CD14-positive monocyte (primary cell): ENCODE data around the gene DCLK1. TPM values are rescaled to one million over a fixed set of nuclear protein-coding genes. Genes with fewer than 3 reads are reported as not detected.

ENCODE experiments used
- DNase-seq, 3 donors: peaks; one replicate each; pipeline ENCODE4 v3.0.0-alpha.2; 2011 to 2022
- H2AFZ ChIP-seq: 2 replicates; pipeline ENCODE4 v1.6.0; 2012; ENCODE audit warnings: mild to moderate bottlenecking, low read depth, low read length, inconsistent platforms; ENCODE audit not compliant: insufficient read depth, poor library complexity, severe bottlenecking
- H3K27ac ChIP-seq, 2 donors: 1 replicate in 1 of 2; 2 replicates in 1 of 2; pipeline ENCODE4 v1.5.1; 2012 to 2013; ENCODE audit warnings: low read length in 2 of 2, control low read depth in 1 of 2, inconsistent platforms in 1 of 2, low read depth in 1 of 2, mild to moderate bottlenecking in 1 of 2
- H3K27me3 ChIP-seq, 2 donors: one replicate each; pipeline versions ENCODE4 v1.6.0 to v1.6.1; 2011 to 2013; ENCODE audit warnings: low read length in 2 of 2; ENCODE audit not compliant: control insufficient read depth in 2 of 2, insufficient read depth in 2 of 2
- H3K36me3 ChIP-seq, 2 donors: replicated peaks in 1 of 2; 1 replicate in 1 of 2; 2 replicates in 1 of 2; pipeline versions ENCODE4 v1.5.1 to v1.6.1; 2012 to 2013; ENCODE audit warnings: low read length in 2 of 2, control low read depth in 1 of 2, inconsistent platforms in 1 of 2, mild to moderate bottlenecking in 1 of 2; ENCODE audit not compliant: insufficient read depth in 2 of 2, control insufficient read depth in 1 of 2
- H3K4me1 ChIP-seq, 2 donors: 1 replicate in 1 of 2; 2 replicates in 1 of 2; pipeline versions ENCODE4 v1.5.1 to v1.6.1; 2012 to 2013; ENCODE audit warnings: low read length in 2 of 2, control low read depth in 1 of 2, inconsistent platforms in 1 of 2, mild to moderate bottlenecking in 1 of 2, moderate library complexity in 1 of 2; ENCODE audit not compliant: insufficient read depth in 2 of 2, control insufficient read depth in 1 of 2
- H3K4me2 ChIP-seq: replicated peaks from 2 replicates; pipeline ENCODE3; 2012; ENCODE audit warnings: low read length, moderate library complexity, mild to moderate bottlenecking; ENCODE audit not compliant: poor library complexity, severe bottlenecking; ENCODE audit errors: extremely low read depth
- H3K4me3 ChIP-seq, 3 experiments: fragments of 200-600 bp in 1 of 3; sonication (generic) in 1 of 3; replicated peaks in 1 of 3; 1 replicate in 2 of 3; 2 replicates in 1 of 3; pipeline ENCODE4 v1.5.1; 2011 to 2013; ENCODE audit warnings: low read length in 3 of 3, mild to moderate bottlenecking in 3 of 3, control low read depth in 2 of 3, low read depth in 2 of 3, inconsistent platforms in 1 of 3, moderate library complexity in 1 of 3
- H3K79me2 ChIP-seq: 2 replicates; pipeline ENCODE4 v1.6.0; 2012; ENCODE audit warnings: mild to moderate bottlenecking, control low read depth, inconsistent platforms, low read length, moderate library complexity; ENCODE audit not compliant: insufficient read depth
- H3K9ac ChIP-seq: 2 replicates; pipeline ENCODE4 v1.6.0; 2017; ENCODE audit warnings: low read length, mild to moderate bottlenecking; ENCODE audit not compliant: insufficient read depth, poor library complexity, severe bottlenecking
- H3K9me3 ChIP-seq, 2 donors: replicated peaks in 1 of 2; 1 replicate in 1 of 2; 2 replicates in 1 of 2; pipeline versions ENCODE4 v1.5.1 to v1.6.1; 2012 to 2013; ENCODE audit warnings: low read length in 2 of 2, control low read depth in 1 of 2; ENCODE audit not compliant: control insufficient read depth in 1 of 2, insufficient read depth in 1 of 2
- H4K20me1 ChIP-seq: 2 replicates; pipeline ENCODE4 v1.6.0; 2012; ENCODE audit warnings: mild to moderate bottlenecking, low read length, control low read depth, moderate library complexity; ENCODE audit not compliant: insufficient read depth
- H3K27ac Mint-ChIP-seq, 7 donors: one replicate each; pipeline ENCODE4 v1.8.0; 2020; ENCODE audit warnings: mild to moderate bottlenecking in 7 of 7, mixed read lengths in 7 of 7, moderate library complexity in 6 of 7, inconsistent platforms in 2 of 7
- H3K27me3 Mint-ChIP-seq, 3 donors: one replicate each; pipeline ENCODE4 v1.8.0; 2021 to 2022; ENCODE audit warnings: low read depth in 3 of 3, mild to moderate bottlenecking in 3 of 3, mixed read lengths in 3 of 3, moderate library complexity in 3 of 3, inconsistent platforms in 1 of 3
- H3K36me3 Mint-ChIP-seq, 2 donors: one replicate each; pipeline ENCODE4 v1.8.0; 2020; ENCODE audit warnings: mixed read lengths in 2 of 2, inconsistent platforms in 1 of 2, mild to moderate bottlenecking in 1 of 2
- H3K4me1 Mint-ChIP-seq: one replicate; pipeline ENCODE4 v1.8.0; 2020; ENCODE audit warnings: mild to moderate bottlenecking, mixed read lengths
- H3K4me3 Mint-ChIP-seq, 2 donors: one replicate each; pipeline ENCODE4 v1.8.0; 2020; ENCODE audit warnings: mild to moderate bottlenecking in 2 of 2, mixed read lengths in 2 of 2, moderate library complexity in 1 of 2
- H3K9me3 Mint-ChIP-seq, 7 donors: one replicate each; pipeline ENCODE4 v1.8.0; 2020 to 2022; ENCODE audit warnings: mixed read lengths in 7 of 7, mild to moderate bottlenecking in 6 of 7, moderate library complexity in 6 of 7, inconsistent platforms in 2 of 7
- CTCF ChIP-seq: fragments of 200-600 bp; IDR thresholded peaks from one replicate; pipeline ENCODE4 v1.8.0; 2022; ENCODE audit warnings: antibody characterized with exemption, mild to moderate bottlenecking
- WGBS: methylation state at CpG from one replicate; pipeline ENCODE4 v1.1.5; 2013; ENCODE audit warnings: missing lambda C conversion rate; ENCODE audit not compliant: insufficient coverage; 5-methylcytosine and 5-hydroxymethylcytosine counted together
- intact Hi-C, 2 donors: fragments of 100-400 bp; cut with micrococcal nuclease; formaldehyde crosslinking; loops; one replicate each; pipeline versions ENCODE4 v1.15.0 to v1.15.1; 2023
- polyA plus RNA-seq, 3 donors: library from polyadenylated mRNA; depleted of rRNA in 1 of 3; unstranded in 2 of 3; stranded (reverse) in 1 of 3; fragments of 300-500 nt in 2 of 3; fragments of >200 nt in 1 of 3; fragmentation: Illumina TruSeq in 2 of 3; gene quantifications; 1 replicate in 2 of 3; 2 replicates in 1 of 3; pipeline ENCODE4 v1.2.3, GENCODE V29; 2012 to 2021

Gene DCLK1
- polyA plus RNA-seq, 3 donors = not detected

- no peaks in the 10 kb centered on the region for H3K9me3 ChIP-seq
- H3K9ac ChIP-seq = no peak overlapping the region
- no peak overlapping the region for H3K4me3 ChIP-seq
- no peaks in the 10 kb centered on the region for H3K79me2 ChIP-seq
- no peak overlapping the region for H3K4me2 ChIP-seq
- no peaks in the 10 kb centered on the region for H3K27me3 ChIP-seq
- no peaks in the 10 kb centered on the region for H3K4me1 ChIP-seq
- no peaks in the 10 kb centered on the region for H3K36me3 ChIP-seq
- Mint-ChIP-seq H3K27ac (no peak overlapping the region), H3K27me3 (peaks cover 1 to 3% (median 2%) of the 10 kb centered on the region in 3 donors), H3K4me3 (no peak overlapping the region), H3K36me3 (no peaks in the 10 kb centered on the region), H3K4me1 (no peaks in the 10 kb centered on the region), H3K9me3 (peaks cover 0 to 3% (median 0%) of the 10 kb centered on the region in 7 donors)
- DNase-seq = no peak
- H2AFZ ChIP-seq = no peak overlapping the region
- no peaks in the 10 kb centered on the region for H4K20me1 ChIP-seq
- no peak for TF ChIP-seq CTCF
- intact Hi-C loops = no loop called here
- no peak overlapping the region for H3K27ac ChIP-seq
- WGBS = 94% methylated on average over 5 of the region's 5 CpGs
These were observed 326.3 kb downstream of the DCLK1 start for GRCh38 chr13:35804901-35805300.

- no peaks in the 10 kb centered on the region for H3K9me3 ChIP-seq
- intact Hi-C loops = no loop called here
- no peak overlapping the region for H3K4me3 Mint-ChIP-seq
- H3K27ac Mint-ChIP-seq = no peak overlapping the region
- no peaks in the 10 kb centered on the region for H3K36me3 ChIP-seq
- no peak overlapping the region for H3K9ac ChIP-seq
- WGBS = 100% methylated on average over 2 of the region's 7 CpGs
- H3K79me2 ChIP-seq = no peaks in the 10 kb centered on the region
- no peak overlapping the region for H3K27ac ChIP-seq
- H3K4me1 ChIP-seq = no peaks in the 10 kb centered on the region
- no peaks in the 10 kb centered on the region for H4K20me1 ChIP-seq
- no peak for TF ChIP-seq CTCF
- no peaks in the 10 kb centered on the region for H3K4me1 Mint-ChIP-seq
- peaks cover 0 to 2% (median 2%) of the 10 kb centered on the region in 3 donors for H3K27me3 Mint-ChIP-seq
- DNase-seq = no peak
- H3K4me2 ChIP-seq = no peak overlapping the region
- H3K36me3 Mint-ChIP-seq = no peaks in the 10 kb centered on the region
- no peak overlapping the region for H2AFZ ChIP-seq
- H3K27me3 ChIP-seq = no peaks in the 10 kb centered on the region
- H3K9me3 Mint-ChIP-seq = peaks cover 0 to 3% (median 0%) of the 10 kb centered on the region in 7 donors
- no peak overlapping the region for H3K4me3 ChIP-seq
These were observed 333.2 kb downstream of the DCLK1 start for GRCh38 chr13:35797991-35798390.
